ENCODE results near the gene TXNRD3.

The TXNRD3 gene

DNA sequence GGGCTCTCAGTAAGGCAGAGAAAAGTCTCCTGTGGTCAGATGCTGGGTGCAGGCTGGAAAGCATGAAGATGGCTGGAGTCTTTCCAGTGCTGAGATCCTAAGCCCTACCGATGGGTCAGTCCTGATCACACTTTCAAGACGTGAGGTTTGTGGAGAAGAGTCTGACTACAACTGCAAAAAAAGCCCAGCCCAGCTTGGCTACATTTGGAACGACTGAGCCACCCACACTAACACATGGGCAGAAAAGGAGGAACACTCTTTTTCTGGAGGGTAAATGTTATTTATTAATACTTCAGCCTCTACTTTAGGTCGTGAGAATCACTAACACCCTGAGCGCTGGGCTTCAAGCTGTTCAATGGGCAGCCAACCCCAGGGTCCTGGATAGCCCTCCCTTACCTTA lies 74.2 kb downstream of the TXNRD3 start:
- FAIRE-seq = no peak

DNA sequence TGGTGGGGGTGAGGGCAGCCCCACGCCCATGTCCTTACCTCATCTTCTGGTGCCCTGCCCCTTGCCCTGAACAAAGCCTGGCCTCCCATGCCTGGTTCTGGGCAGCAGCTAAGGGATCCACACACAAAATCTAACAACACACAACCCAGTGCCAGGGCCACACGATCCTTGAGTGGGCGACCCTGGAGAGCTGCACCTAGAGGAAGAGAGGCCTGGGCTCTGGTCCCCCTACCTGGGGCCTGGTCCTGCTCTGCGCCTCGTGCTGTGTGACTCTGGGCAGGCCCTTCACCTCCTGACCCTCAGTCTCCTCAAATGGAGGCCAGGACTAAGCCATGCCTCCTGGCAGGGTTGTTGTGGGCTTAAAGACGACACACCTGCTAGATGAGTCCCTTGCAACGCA lies 76.2 kb downstream of the TXNRD3 start:
- no peak for FAIRE-seq

DNA sequence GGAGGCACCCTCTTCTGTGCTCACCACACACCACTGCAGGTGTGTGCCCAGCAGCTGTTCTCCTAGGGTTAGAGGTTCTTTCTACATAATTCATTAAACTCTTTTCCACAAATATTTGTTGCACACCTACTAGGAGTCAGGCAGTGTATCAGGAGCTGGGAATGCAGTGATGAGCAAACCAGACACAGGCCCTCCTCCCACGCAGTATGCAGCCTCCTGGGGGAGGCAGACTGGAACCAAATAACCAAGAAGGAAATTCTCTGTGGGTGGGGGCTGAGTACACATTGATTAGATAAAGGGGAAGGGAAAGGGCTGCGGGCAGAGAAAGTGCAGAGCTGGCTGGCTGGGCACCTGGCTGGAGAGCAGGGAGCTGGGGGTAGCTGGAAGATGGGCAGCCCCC lies 77.7 kb downstream of the TXNRD3 start:
- FAIRE-seq = no peak

DNA sequence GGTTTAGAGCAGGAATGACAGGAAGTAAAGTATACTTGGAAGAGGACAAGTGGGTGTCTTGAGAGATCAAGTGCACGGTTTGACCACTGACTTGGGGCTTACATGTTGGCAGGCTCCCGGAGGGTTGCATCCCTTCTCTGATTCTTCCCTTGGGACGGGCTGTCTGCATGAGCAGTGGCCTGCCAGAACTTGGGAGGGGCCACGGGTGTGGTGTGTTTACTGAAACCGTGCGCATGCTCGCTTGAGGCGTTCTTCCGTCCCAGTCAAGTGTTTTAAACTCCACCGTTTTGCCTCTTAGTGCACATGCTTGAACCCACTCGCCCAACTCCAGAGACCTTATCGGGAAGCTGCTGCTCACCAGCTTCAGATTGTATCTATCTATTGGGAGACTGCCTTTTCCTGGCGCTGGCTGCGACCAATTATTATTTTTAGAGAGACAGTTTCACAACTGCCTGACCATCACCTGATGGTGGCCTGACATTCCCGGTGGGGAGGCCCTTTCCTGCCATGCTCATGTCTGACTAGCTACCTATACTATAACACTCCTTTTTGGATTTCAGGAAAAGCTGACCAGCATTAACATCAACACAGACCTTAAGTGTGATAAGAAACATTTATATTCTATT lies 81.3 kb downstream of the TXNRD3 start:
- no peak for FAIRE-seq

DNA sequence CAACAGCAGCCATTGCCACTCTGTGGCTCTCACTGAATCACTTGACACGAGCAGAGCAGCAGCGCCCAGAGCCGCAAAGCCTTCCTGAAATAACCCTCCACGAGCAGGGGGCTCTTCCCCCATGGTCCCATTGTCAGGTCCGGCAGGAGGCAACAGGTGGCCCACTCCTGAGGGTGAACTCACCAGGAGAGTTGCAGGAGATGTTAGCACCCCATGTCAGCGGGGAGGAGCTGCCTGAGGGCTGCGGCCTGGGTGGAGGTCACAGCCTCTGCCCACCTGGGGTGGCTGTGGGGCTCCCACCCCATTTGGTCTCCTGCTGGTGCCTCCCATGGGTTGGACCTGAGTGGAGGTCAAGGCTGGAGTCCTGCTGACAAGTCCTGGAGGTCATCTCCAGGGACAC lies 83.8 kb downstream of the TXNRD3 start:
- FAIRE-seq = no peak

DNA sequence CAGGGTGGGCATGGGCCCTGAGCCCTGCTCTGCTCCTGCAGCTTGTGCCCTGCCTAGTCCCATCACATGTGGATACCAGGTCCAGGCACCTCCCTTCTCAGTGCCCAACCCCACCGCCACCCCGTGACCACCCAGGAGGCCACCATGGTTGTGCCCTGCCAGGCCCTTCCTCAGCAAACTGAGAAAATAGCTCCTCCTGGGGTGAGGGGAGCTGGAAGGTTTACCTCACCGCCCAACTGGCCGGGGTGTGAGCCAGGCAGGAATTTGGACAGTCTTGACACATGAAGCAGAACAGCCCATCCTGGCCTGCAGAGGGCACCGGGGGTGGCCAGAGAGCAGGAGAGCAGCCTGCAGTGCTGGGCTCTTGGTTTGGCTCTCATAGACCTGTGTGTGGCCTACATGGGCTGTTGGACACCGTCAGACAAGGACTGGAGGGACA lies 84.8 kb downstream of the TXNRD3 start:
- FAIRE-seq = no peak

DNA sequence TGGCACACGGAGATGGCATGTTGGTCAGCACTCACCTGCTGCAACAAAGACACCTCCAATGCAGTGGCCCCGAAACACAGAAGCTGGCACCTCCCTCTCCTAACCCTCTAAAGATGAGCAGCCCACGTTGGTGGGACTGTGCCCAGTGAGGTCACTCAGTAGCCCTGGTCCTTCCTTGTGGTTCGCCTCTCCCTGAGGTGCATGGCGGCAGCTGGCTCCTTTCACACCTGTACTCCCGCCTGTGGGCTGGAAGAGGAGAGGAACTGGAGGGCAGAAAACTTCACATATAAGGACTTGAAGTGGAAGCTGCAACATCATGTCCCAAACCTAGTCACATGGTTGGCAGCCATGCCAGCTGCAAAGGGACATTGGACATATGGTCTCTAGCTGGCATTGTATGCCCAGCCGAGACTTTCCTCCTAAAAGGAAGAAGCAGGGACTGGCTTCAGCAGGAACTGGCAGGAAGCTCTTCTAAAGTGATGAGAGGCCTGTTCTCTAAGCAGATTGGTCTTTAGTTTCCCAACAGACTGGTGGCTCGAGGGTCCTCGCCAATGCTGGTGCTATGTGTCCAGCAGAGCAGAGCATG lies 85.4 kb downstream of the TXNRD3 start:
- no peak for FAIRE-seq

DNA sequence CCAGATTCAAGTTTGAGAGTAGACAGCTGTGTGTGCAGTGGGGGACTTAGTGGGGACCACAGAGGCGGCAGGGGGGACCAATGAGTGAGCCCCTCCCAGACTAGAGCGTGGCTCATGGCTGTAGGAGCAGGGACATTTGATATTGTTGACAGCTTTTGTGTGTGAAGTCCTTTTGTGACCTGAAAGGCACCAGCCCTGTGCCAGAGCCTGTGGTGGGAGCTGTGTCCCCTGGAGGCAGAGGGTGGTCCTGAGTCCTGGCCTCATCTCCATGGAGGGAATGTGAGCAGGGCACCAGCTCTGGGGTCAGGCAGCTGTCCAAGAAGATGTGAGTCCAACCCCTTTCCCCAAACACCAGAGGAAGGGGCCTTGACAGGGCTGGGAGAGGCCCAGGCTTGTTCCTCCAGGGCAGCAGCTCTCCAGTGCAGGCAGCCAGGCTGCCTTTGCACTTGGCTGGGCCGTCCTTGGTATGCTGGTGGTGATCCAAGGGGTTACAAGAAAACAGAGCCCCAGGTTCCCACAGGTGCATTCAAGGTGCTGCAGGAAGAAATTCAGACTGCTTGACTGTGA lies 86.1 kb downstream of the TXNRD3 start:
- FAIRE-seq = no peak

DNA sequence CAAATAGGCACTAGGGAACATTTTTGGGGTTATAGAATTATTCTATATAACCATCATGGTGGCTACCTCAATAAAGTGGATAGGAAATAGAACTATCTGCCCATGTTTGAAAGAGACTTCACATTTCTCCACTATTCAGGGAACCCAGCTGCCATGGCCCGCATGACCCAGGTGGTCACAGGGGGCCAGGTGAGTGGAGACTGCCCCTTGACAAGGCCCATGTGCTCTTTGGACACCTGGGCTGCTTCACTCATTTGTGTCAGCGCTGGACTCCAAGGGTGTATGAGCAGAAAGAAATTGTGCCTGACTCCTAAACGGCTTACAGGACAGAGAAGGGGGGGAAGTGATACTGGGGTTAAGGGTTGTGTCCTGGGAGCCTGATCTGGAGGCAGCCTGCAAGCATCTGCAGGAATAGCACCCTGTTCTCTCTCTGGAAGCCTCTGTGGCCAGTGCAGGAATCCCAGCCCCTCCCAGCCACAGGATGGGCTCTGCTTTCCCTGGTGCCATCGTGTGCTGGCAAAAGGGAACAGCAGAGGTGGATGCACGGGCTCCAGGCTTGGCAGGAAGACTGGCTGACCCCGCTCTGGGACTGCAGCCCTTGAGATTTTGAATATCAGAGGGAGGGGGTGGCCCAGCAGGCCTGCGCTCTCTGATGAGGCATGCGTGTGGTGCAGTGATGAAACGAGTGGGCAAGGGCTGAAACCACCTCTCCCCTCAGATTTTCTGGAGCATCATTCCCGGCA lies 87.1 kb downstream of the TXNRD3 start:
- FAIRE-seq = no peak

DNA sequence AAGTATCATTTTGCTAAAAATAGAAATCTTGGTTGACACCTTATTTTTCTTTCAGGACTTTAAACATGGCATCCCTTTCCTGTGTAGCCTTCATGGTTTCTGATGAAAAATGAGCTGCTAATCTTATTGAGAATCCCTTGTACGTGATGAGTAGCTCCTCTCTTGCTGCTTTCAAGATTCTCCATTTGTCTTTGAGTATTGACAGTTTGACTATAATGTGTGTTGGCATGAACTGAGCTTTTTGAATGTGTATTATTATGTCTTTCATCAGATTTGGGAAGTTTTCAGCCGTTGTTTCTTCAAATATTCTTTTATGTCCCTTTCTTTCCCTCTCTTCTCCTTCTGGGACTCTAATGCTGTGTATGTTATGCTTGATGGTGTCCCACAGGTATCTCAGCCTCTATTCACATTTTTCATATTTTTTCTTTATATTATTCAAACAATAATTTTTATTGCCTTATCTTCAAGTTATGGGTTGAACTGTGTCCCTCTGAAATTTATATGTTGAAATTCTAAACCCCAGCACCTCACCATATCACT lies 92.1 kb downstream of the TXNRD3 start:
- FAIRE-seq = no peak

DNA sequence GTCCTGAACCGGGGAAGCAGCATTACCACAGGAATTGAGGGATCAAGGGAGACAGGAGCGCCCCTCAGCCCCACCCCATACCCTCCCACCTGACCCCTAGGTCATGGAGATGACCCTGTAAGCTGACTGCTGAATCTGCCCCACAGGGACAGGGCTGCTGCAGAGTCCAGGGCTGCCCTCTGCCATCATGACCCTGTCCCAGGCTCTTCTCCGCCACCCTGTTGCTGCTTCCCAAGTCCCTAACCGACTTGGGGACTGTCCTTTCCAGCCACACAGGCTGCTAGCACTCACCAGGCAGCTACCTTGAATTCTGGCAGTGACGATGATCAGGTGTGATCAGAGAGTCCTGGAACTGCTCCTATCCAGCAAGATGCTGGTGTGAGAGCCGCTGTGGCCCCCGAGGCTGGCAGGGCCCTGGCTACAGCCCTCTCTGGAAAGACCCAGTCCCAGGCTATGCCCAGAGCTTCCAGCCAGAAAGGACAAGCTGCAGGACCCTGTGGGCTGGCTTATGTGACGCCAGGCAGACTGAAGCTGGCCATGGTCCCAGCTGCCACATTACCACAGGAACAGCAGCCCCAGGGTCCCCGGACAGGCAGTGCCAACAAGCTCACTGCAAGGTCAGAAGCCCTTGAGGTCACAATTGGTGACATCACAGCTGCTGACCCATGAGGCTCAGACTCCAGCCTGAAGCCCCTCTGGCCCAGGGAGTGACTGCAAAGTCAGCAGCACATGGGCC lies 96.4 kb downstream of the TXNRD3 start, which contains the start of gene C3orf22:
Gene C3orf22, minus strand, starts transcription at position 597 of the 736 bp plus-strand sequence. CDS start 5,542 bp downstream, outside the sequence.
- no peak for FAIRE-seq

DNA sequence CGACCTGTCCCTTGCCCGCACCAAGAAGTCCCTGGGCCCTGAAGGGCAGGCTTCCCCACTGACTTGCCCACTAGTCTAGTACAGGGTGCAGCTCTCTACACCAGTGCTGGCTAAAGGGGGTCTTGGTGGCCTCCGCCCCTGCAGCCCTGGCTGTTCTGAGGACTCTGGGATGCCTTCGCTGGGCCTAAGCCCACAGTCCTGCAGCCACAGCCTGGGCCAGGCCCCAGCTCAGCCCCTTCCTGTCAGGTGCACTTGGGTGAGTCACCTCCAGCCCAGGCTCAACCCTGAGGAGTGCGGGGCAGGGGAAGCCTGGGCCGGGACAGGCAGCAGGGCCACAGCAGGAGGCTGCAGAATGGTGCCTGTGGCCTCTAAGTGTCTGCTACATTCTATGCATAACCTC lies 97.2 kb downstream of the TXNRD3 start:
- FAIRE-seq = no peak

DNA sequence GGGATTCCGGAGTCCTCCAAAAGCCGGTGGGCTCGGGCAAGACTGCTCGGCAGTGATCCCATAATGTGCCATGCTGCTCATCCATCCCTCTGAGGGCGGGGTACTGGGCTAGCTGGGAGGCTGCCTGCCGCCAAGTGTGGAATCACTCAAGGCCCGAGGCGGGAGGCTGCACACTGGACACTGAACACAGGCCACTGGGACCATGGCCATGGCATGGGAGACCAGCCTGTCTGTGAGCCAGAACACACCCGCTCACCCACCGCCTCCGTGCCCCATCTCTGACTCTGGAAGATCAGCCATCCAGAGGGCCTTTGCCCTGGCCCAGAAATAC lies 97.5 kb downstream of the TXNRD3 start:
- FAIRE-seq = no peak

Data from TTC549 (cell line).